Stimulated activated CD4-positive, alpha-beta T cell treated with anti-CD3 and anti-CD28 coated beads, Interleukin-1b, Interleukin-23, amount 100 ng/mL, for 48 hours (primary cell): ENCODE data around the gene EXD3.
"Not testable (repeated sequence)": the region's sequence is repeated elsewhere in the genome, so short reads cannot be mapped to it uniquely, and the experiment has no call there.

ENCODE experiments used
- DNase-seq: peaks from one replicate; pipeline ENCODE4 v3.0.0-alpha.2; 2020

The EXD3 gene

GRCh38 chr9:137390553-137391410 is 32.2 kb downstream of the EXD3 start:
- DNase-seq, result no peak

GRCh38 chr9:137389428-137389746 is 33.6 kb downstream of the EXD3 start:
- DNase-seq, result no peak

GRCh38 chr9:137388589-137389427 is 34.2 kb downstream of the EXD3 start:
- no peak for DNase-seq

- DNase-seq, result no peak
Measured at GRCh38 chr9:137387891-137388560, 34.9 kb downstream of the EXD3 start.

GRCh38 chr9:137387114-137387890 is 35.7 kb downstream of the EXD3 start:
- DNase-seq, result peak; percentile 21

- DNase-seq, result not testable (repeated sequence)
Measured at GRCh38 chr9:137386507-137387113, 36.4 kb downstream of the EXD3 start.

GRCh38 chr9:137385061-137385655 is 37.8 kb downstream of the EXD3 start:
- DNase-seq, result no peak

- no peak for DNase-seq
Measured at GRCh38 chr9:137383784-137384756, 38.9 kb downstream of the EXD3 start.

GRCh38 chr9:137383081-137383783 is 39.7 kb downstream of the EXD3 start:
- no peak for DNase-seq

GRCh38 chr9:137382444-137383080 is 40.4 kb downstream of the EXD3 start:
- DNase-seq, result no peak

- DNase-seq, result no peak
Measured at GRCh38 chr9:137381501-137382443, 41.2 kb downstream of the EXD3 start.

GRCh38 chr9:137380606-137381005 is 42.4 kb downstream of the EXD3 start:
- no peak for DNase-seq

GRCh38 chr9:137380171-137380570 is 42.8 kb downstream of the EXD3 start:
- no peak for DNase-seq

GRCh38 chr9:137379761-137380161 is 43.2 kb downstream of the EXD3 start:
- no peak for DNase-seq

GRCh38 chr9:137378688-137379410 is 44.1 kb downstream of the EXD3 start:
- DNase-seq, result not testable (repeated sequence)

- DNase-seq, result no peak
Measured at GRCh38 chr9:137376386-137376785, 46.6 kb downstream of the EXD3 start.

- DNase-seq, result no peak
Measured at GRCh38 chr9:137375321-137376058, 47.5 kb downstream of the EXD3 start.
